ENCODE data around the gene KIAA1671.

DNA sequence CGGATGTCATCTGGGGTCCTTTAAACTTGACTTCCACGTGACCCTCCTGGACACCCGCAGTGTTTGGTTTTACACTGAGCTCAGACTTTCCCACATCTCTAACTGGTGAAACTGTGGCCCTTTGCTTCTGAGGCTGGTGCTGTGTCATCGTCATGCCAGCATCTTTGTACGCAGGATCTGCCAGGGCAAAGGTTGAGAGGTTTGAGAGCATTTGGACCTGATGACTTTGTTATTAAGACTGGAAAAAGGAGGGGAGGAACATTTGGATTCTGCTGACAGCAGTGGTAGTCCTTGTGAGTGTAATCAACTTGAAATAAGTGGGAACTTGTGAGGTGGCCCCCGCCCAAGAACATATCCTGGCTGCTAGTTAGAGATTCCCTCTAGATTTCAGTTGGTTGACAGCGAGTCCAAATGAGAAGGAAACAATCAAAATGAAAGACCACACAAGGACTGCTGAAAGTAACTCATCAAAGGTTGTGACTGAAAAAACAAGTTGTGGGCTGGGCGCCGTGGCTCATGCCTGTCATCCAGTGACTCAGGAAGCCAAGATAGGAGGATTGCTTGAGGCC lies 102.5 kb downstream of the KIAA1671 start:
- TF ChIP-seq POLR2AphosphoS5 (IDR thresholded peaks at IDR 0.05) (no peak), CTCF (IDR thresholded peaks at IDR 0.05 in 8 of 11, conservative IDR thresholded peaks at IDR 0.05 in 3 of 11) (no peak)

Data from spleen (tissue), 7 donors.